GM12891 (cell line): Measurements from ENCODE around the gene SMPD3.

Experiments used
- POLR2A ChIP-seq: IDR thresholded peaks from 2 replicates; pipeline ENCODE4 v1.6.1; 2011; ENCODE audit warnings: low read depth, low read length, control low read depth
- POLR2AphosphoS5 ChIP-seq: IDR thresholded peaks from 2 replicates; pipeline ENCODE4 v1.6.1; 2011; ENCODE audit warnings: low read depth, low read length, control low read depth
- SPI1 ChIP-seq: IDR thresholded peaks from 2 replicates; pipeline ENCODE4 v1.6.1; 2011; ENCODE audit warnings: low read depth, low read length, control low read depth

- TF ChIP-seq POLR2A = no peak
- no peak for TF ChIP-seq POLR2AphosphoS5
- no peak for TF ChIP-seq SPI1
Measured at GRCh38 chr16:68408428-68408827, 39.9 kb downstream of the SMPD3 start.
